NCI-H1105 treated with DMSO at 0.1 percent for 48 hours (cell line): Measurements from ENCODE around the gene UGCG.

Experiments
- DNase-seq: peaks from one replicate; lab custom pipeline; 2025; lab: John Stamatoyannopoulos, UW

The UGCG gene

GRCh38 chr9:111984086-111984802, 87.6 kb downstream of the UGCG start:
- no peak for DNase-seq
